T-helper 2 cell treated with Interferon-gamma antibody and Interleukin-4, amounts not matched to agents 5 μg/mL and 100 μg/mL, for 36 hours (primary cell): ENCODE results near the gene EIF4EBP3.
A peak's percentile ranks its signal among the peaks of the same experiment; 100 is the strongest.

Experiments
- DNase-seq: peaks from one replicate; pipeline ENCODE4 v3.0.0; 2021; ENCODE audit warnings: low spot score
- H3K27ac Mint-ChIP-seq: one replicate; pipeline ENCODE4 v1.8.0; 2021; ENCODE audit warnings: mild to moderate bottlenecking, mixed read lengths
- H3K27me3 Mint-ChIP-seq: one replicate; pipeline ENCODE4 v1.8.0; 2021; ENCODE audit warnings: low read depth, mixed read lengths
- H3K36me3 Mint-ChIP-seq: one replicate; pipeline ENCODE4 v1.8.0; 2021; ENCODE audit warnings: low read depth, mixed read lengths
- H3K4me1 Mint-ChIP-seq: one replicate; pipeline ENCODE4 v1.8.0; 2021; ENCODE audit warnings: low read depth, mixed read lengths
- H3K4me3 Mint-ChIP-seq: one replicate; pipeline ENCODE4 v1.8.0; 2022; ENCODE audit warnings: mild to moderate bottlenecking, moderate library complexity, mixed read lengths
- H3K9me3 Mint-ChIP-seq: one replicate; pipeline ENCODE4 v1.8.0; 2021; ENCODE audit warnings: mixed read lengths

EIF4EBP3 gene

DNA sequence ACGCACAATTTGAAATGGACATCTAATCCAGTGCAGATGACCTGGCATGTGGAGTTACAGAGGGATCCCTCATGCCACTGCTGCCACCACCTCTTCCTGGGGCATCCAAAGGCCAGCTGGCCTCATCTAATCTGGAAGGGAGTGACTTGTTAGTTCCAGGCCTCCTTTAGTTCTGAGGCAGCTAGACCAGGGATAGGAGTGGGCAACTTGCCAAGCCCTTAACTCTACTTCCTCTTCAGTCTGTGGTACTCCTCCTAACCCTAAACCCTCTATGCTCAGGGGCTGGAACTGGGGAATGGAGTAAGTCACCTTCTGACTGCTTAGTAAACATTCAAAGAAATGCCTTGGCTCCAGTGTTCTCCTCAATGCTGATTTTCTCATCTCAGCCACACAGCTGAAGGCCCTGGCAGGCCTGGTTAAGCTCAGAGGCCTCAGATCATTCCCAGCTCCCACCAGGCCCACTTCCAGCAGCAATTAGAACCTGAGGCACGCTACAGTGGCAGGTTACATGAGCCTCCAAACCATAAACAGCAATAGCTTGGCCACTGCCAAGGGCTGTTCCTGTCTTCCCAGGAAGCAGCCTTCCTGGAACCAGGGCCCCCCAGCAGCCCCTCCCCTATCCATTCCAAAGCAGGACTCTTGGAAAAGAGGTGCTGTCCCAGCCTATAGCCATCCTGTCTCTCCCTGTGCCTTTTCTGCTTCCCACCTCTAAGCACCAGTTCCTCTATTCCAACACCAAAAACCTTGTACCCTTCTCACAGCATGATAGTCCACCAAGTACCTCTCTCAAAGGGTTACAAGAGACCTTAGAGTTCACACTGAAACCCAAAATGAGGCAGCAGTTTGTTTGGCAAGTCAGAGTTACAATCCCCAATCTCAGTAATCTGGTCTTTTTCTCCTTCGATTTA lies 2.0 kb downstream of the EIF4EBP3 start:
- Mint-ChIP-seq H3K36me3 (peaks cover 49% of the 10 kb centered on the region), H3K27me3 (no peaks in the 10 kb centered on the region), H3K4me1 (peaks cover 44% of the 10 kb centered on the region), H3K9me3 (no peaks in the 10 kb centered on the region), H3K4me3 (peak overlapping the region; percentile 41), H3K27ac (peak overlapping the region; percentile 88)
- DNase-seq: no peak

DNA sequence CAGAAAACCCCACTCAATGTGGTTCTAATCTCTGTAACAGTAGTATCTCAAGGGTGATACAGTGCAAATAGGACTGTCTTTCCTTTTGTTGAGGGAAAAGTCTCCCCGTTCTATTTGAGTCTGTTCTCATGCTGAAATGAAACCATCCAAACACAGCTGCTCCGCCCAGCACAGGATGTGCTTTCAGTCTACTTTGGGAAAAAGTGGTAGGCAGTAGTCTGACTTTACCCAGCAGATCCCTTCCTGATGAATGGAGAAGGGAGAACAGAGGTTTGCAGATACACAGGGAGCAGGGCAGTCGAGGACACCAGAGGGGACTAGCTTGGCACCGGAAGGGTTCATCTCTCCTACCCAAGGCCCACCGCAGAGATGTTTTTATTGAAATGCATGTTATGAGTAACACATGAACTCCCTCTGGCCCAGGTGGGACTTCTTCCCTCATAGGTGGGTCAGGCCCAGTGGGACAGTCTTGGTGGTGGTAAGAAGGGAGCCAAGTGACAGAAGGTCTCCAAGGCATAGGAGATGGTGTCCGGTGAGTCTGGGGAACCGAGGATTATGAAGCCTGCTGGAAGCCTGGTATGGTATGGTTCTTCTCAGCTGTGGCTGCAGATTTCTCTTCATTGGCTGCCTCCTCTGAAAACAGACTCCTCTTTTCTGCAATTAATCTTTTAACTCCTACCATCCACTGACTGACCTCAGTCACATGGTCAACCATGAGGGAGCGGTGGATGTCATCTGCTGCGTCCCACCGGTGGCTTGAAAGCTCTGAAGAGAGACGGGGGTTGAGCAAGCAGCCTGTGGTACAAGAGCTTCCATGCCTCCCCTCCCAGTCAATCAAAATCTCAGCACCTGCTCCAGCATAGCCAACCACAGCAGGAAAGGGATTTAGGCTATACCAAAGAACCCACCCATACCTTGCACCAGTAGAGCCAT lies 3.0 kb downstream of the EIF4EBP3 start:
- Mint-ChIP-seq H3K36me3 (peaks cover 48% of the 10 kb centered on the region), H3K27me3 (no peaks in the 10 kb centered on the region), H3K9me3 (no peaks in the 10 kb centered on the region), H3K27ac (peak overlapping the region; percentile 88), H3K4me3 (no peak overlapping the region), H3K4me1 (peaks cover 51% of the 10 kb centered on the region)
- DNase-seq: no peak

DNA sequence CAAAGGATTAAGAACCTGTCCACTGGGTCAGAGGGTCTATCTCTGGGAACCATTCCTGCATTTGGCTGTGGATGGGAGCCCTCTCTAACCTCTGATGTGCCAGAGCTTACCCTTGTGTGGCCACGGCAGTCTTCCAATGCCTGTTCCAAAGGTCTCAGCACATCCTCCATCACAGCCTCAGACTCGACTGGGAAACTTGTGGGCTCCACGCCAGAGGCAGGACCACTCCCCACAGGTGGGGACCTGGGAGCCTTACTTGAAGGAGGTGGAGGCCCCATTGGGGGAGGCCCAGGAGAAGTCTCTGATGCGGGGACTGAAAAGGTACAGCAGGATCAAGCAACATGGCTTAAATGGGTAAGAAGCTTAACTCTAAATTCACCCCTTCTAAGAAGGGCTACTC lies 4.4 kb downstream of the EIF4EBP3 start:
- H3K36me3 Mint-ChIP-seq: peaks cover 58% of the 10 kb centered on the region

DNA sequence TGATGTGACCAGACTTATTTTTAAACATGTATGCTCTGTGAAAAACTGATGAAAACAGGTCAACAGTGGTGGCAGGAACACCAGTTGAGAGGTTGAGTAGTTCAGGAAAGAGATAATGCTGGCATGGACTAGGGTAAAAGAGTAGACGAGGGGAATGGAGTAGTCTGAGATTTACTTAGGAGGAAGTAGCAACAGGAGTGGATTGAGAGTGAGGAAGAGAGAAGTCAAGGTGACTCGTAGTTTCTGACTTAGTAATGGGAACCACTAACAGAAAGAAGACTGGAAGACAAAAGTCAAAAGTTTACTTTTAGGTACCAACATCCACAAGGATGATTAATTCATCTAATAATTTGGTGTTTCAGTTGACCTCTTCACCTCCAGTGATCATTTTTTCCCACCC lies 6.2 kb downstream of the EIF4EBP3 start:
- Mint-ChIP-seq H3K27me3 (no peaks in the 10 kb centered on the region), H3K9me3 (no peaks in the 10 kb centered on the region), H3K36me3 (peaks cover 64% of the 10 kb centered on the region), H3K4me1 (peaks cover 60% of the 10 kb centered on the region), H3K27ac (peak overlapping the region; percentile 80), H3K4me3 (peak overlapping the region; percentile 56)
- DNase-seq: no peak

More for the DNA sequence above, 4.4 kb downstream of the EIF4EBP3 start:
- no peak overlapping the region for H3K27ac Mint-ChIP-seq
- H3K9me3 Mint-ChIP-seq: no peaks in the 10 kb centered on the region
- H3K4me3 Mint-ChIP-seq: no peak overlapping the region
- no peaks in the 10 kb centered on the region for H3K27me3 Mint-ChIP-seq
- peaks cover 64% of the 10 kb centered on the region for H3K4me1 Mint-ChIP-seq
- no peak for DNase-seq

- H3K4me3 Mint-ChIP-seq: peak overlapping the region; percentile 56
Measured at GRCh38 chr5:140554454-140554853, 7.0 kb downstream of the EIF4EBP3 start.

DNA sequence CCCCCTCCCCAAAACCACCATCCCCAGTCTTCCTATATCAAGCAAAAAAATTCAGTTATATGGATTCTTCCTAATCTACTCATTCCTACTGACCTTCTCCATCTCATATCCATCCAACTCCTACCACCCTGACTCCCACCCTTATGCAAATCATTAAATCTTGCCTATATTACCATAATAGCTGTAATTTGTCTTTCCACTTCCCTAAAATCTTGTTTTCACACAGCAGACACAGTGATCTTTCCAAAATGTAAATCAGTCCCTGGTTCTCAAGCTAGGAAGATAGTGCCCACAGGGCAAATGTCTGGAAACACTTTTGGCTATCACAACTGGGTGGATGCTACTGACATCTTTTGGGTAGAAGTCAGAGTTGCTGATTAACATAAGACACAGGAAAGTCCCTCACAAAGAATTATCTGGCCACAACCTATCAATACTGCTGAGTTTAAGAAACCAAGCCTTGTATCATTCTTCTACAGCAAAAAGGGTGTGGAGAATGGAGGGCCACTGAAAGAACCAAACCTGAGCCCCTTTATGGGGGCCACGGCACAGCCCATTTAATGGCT lies 8.4 kb downstream of the EIF4EBP3 start:
- Mint-ChIP-seq H3K27ac (peak overlapping the region; percentile 90), H3K27me3 (no peaks in the 10 kb centered on the region), H3K4me1 (peaks cover 48% of the 10 kb centered on the region), H3K36me3 (peaks cover 51% of the 10 kb centered on the region), H3K4me3 (peak overlapping the region; percentile 88), H3K9me3 (no peaks in the 10 kb centered on the region)
- no peak for DNase-seq

More at GRCh38 chr5:140554454-140554853, 7.0 kb downstream of the EIF4EBP3 start:
- Mint-ChIP-seq H3K36me3 (peaks cover 61% of the 10 kb centered on the region), H3K4me1 (peaks cover 56% of the 10 kb centered on the region), H3K27me3 (no peaks in the 10 kb centered on the region), H3K9me3 (no peaks in the 10 kb centered on the region), H3K27ac (peak overlapping the region; percentile 71)
- DNase-seq: no peak

DNA sequence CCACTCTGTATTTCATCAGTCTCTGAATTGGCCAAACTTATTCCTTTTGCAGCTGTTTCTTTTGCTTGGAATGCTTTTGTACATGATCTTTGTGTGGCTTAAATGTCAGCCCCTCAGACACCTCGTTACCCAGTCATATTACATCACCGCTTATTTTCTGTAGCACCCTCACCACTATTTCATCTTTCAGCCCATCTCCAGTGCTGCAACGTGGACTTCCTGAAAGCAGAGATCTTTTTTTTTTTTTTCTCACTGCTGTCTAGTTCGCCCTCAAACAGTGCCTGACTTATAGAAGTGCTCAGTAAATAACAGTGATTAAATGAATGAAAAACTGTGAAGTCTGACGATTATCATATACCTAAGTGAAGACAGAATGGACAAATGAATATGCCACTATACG lies 9.0 kb downstream of the EIF4EBP3 start:
- Mint-ChIP-seq H3K27ac (peak overlapping the region; percentile 90), H3K27me3 (no peaks in the 10 kb centered on the region), H3K36me3 (peaks cover 50% of the 10 kb centered on the region), H3K4me1 (peaks cover 45% of the 10 kb centered on the region), H3K4me3 (peak overlapping the region; percentile 88), H3K9me3 (no peaks in the 10 kb centered on the region)
- no peak for DNase-seq

DNA sequence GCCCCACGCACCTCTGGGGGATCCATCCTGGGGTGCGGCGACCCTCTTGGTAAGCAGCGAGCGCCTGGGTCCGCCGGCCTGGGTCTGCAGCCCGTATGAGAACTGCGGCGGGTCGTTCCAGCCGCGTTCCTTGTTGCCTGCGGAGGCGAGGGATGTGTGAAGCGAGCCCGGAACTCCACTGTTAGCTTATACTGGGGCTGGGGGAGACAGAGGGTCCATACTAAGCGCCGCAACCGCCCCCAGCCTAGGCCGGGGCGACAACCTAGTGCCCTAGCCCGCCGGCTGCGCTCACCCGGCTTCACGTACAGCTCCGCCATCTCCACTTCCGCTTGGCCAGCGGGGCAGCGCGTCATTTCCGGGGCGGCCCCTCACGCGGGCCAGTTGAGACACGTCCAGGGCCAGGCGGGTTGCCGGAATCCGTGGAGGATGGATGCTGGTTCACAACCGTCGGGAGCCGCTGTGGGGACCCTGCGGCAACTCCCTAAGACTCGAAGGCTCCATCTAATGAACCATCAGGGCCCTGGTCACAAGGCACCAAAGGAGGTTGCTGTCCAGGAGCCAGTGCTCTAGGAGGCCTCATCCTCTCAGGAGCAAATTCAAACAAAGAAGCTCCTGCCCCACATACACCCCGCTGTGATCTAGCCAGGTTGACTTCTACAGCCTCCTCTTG lies 9.8 kb downstream of the EIF4EBP3 start, which contains the start of gene SRA1:
TSS of gene SRA1 (minus strand) at position 338 of the 670 bp plus-strand sequence. CDS start at position 317, 21 bp downstream.
- Mint-ChIP-seq H3K4me3 (peak within 1 kb of the TSS; percentile 88), H3K27me3 (no peaks in the 10 kb centered on the region), H3K36me3 (peaks cover 45% of the 10 kb centered on the region), H3K9me3 (no peaks in the 10 kb centered on the region), H3K4me1 (peaks cover 45% of the 10 kb centered on the region), H3K27ac (peak within 1 kb of the TSS; percentile 90)
- peak; percentile 93 for DNase-seq

- no peaks in the 10 kb centered on the region for H3K27me3 Mint-ChIP-seq
- peak overlapping the region; percentile 90 for H3K27ac Mint-ChIP-seq
- H3K36me3 Mint-ChIP-seq: peaks cover 40% of the 10 kb centered on the region
- H3K4me3 Mint-ChIP-seq: peak overlapping the region; percentile 88
- peaks cover 45% of the 10 kb centered on the region for H3K4me1 Mint-ChIP-seq
- DNase-seq: no peak
- H3K9me3 Mint-ChIP-seq: no peaks in the 10 kb centered on the region
Measured at GRCh38 chr5:140557965-140558364, 10.5 kb downstream of the EIF4EBP3 start.

DNA sequence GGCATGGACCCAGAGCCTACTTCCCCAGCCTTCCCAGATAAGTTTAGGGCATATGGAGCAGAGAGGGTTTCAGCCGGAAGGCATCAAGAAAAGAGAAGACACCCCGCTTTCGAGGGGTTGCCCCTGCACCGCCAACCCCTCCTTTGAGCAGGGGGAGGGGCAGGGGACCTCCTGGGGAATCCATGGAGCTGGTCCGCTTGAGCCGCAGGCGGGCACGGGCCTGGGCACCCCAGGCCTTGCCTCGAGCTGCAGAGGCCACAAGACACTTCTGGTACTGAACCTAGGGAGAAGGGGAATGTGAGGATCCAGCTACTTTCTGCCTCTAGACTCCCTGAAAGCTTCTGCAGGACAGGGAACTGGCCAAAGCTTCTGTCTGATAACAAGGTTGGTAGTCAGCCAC lies 11.1 kb downstream of the EIF4EBP3 start:
- Mint-ChIP-seq H3K4me3 (no peak overlapping the region), H3K9me3 (no peaks in the 10 kb centered on the region), H3K4me1 (peaks cover 43% of the 10 kb centered on the region), H3K36me3 (peaks cover 36% of the 10 kb centered on the region), H3K27ac (peak overlapping the region; percentile 90), H3K27me3 (no peaks in the 10 kb centered on the region)
- DNase-seq: no peak

DNA sequence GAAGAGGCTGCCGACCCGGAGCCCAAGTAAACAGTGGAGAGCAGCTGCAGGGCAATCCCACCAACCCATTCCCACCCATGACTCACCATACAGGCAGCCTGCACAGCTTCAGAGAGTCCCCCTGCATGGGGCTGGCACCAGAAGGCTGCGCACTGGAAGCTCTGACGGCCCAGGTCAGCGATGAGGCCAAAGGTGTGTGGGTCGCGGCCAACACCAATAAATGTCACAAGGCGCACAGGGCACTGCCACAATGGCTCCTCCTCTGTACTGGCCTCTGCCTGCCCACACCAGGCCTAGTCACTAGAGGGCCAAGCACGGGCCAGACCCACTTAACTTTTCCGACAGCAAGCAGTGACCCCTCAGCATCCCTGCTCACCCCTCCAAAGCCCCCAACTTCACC lies 12.8 kb downstream of the EIF4EBP3 start:
- Mint-ChIP-seq H3K9me3 (no peaks in the 10 kb centered on the region), H3K4me1 (peaks cover 27% of the 10 kb centered on the region), H3K27ac (no peak overlapping the region), H3K36me3 (peaks cover 32% of the 10 kb centered on the region), H3K27me3 (no peaks in the 10 kb centered on the region), H3K4me3 (no peak overlapping the region)
- DNase-seq: no peak

GRCh38 chr5:140561753-140562523 lies 14.5 kb downstream of the EIF4EBP3 start:
- peaks cover 22% of the 10 kb centered on the region for H3K4me1 Mint-ChIP-seq
- no peak overlapping the region for H3K4me3 Mint-ChIP-seq
- no peaks in the 10 kb centered on the region for H3K27me3 Mint-ChIP-seq
- no peaks in the 10 kb centered on the region for H3K9me3 Mint-ChIP-seq
- DNase-seq: no peak
- H3K36me3 Mint-ChIP-seq: peaks cover 29% of the 10 kb centered on the region
- no peak overlapping the region for H3K27ac Mint-ChIP-seq
